HCT116 (cell line): ENCODE data around the gene SLC12A1. TPM values are rescaled to one million over a fixed set of nuclear protein-coding genes. Genes with fewer than 3 reads are reported as not detected.

Experiments used
- ATAC-seq: fragments of 200-7000 bp; cut with Tn5 transposase; 2 replicates; pipeline ENCODE4 v1.9.1; 2020; ENCODE audit warnings: mild to moderate bottlenecking, moderate library complexity
- BruUV-seq: library from RNA; stranded (reverse); fragments of 400-500 nt; replicated peaks from 2 replicates; lab custom pipeline; 2021; lab: Mats Ljungman, UMichigan
- CTCF ChIA-PET: fragments of 300-600 bp; sonication (Branson Sonifier 250); formaldehyde crosslinking; loops from one replicate; lab custom pipeline; 2021; ENCODE audit warnings: antibody characterized with exemption; lab: Charles Lee
- POLR2A ChIA-PET: fragments of 300-600, 350-600 bp; sonication (Branson Sonifier 250); formaldehyde crosslinking; loops from one replicate; lab custom pipeline; 2021; ENCODE audit warnings: antibody characterized with exemption; lab: Charles Lee
- RAD21 ChIA-PET, 2 experiments: fragments of 300-600 bp; sonication (Branson Sonifier 250); formaldehyde crosslinking; loops; one replicate each; lab custom pipeline; 2023; ENCODE audit warnings: low total read pairs in 2 of 2; ENCODE audit not compliant: uncharacterized antibody in 2 of 2, unreplicated experiment in 2 of 2, low non-redundant PET in 1 of 2; lab: Charles Lee
- DNase-seq: peaks from one replicate; pipeline ENCODE4 v3.0.0-alpha.2; 2010; ENCODE audit warnings: low read depth, low spot score
- H2AFZ ChIP-seq: fragments of 200-600 bp; shearing (Covaris generic), sonication (generic); 2 replicates; pipeline ENCODE4 v1.6.1; 2017; ENCODE audit warnings: low read depth, mixed run types, mixed read lengths, antibody characterized with exemption, low read length; ENCODE audit not compliant: poor library complexity, severe bottlenecking
- H3K27ac ChIP-seq: 2 replicates; pipeline ENCODE4 v1.5.1; 2012; ENCODE audit warnings: low read depth, low read length
- H3K27me3 ChIP-seq: fragments of 200-600 bp; sonication (generic); 2 replicates; pipeline ENCODE4 v1.6.1; 2016; ENCODE audit warnings: mixed run types, low read length, mixed read lengths; ENCODE audit not compliant: insufficient read depth
- H3K36me3 ChIP-seq, 2 experiments: fragments of 200-500 bp in 1 of 2; fragments of 200-600 bp in 1 of 2; sonication (Bioruptor generic) in 1 of 2; sonication (generic) in 1 of 2; 2 replicates each; pipeline versions ENCODE4 v1.5.1 to v1.6.1; 2014 to 2016; ENCODE audit warnings: low read length in 2 of 2, inconsistent platforms in 1 of 2, mixed read lengths in 1 of 2, mixed run types in 1 of 2; ENCODE audit not compliant: insufficient read depth in 2 of 2, control insufficient read depth in 1 of 2
- H3K4me1 ChIP-seq, 2 experiments: fragments of 200-600 bp in 1 of 2; sonication (generic) in 1 of 2; 2 replicates each; pipeline versions ENCODE4 v1.5.1 to v1.6.1; 2012 to 2017; ENCODE audit warnings: low read length in 2 of 2, inconsistent platforms in 1 of 2, mild to moderate bottlenecking in 1 of 2, mixed read lengths in 1 of 2, mixed run types in 1 of 2, moderate library complexity in 1 of 2; ENCODE audit not compliant: insufficient read depth in 2 of 2, control insufficient read depth in 1 of 2
- H3K4me2 ChIP-seq: fragments of 200-600 bp; sonication (generic); 2 replicates; pipeline ENCODE4 v1.6.1; 2017; ENCODE audit warnings: mixed run types, low read length, mixed read lengths
- H3K4me3 ChIP-seq, 2 experiments: fragments of 200-600 bp in 1 of 2; sonication (generic) in 1 of 2; replicated peaks in 1 of 2; 2 replicates each; pipeline ENCODE4 v1.5.1; 2011 to 2016; ENCODE audit warnings: low read length in 2 of 2, control low read depth in 1 of 2, low read depth in 1 of 2, mild to moderate bottlenecking in 1 of 2, mixed read lengths in 1 of 2, mixed run types in 1 of 2
- H3K79me2 ChIP-seq: fragments of 200-600 bp; sonication (generic); 2 replicates; pipeline ENCODE4 v1.6.1; 2017; ENCODE audit warnings: mild to moderate bottlenecking, mixed run types, low read length, moderate library complexity, mixed read lengths; ENCODE audit not compliant: insufficient read depth
- H3K9ac ChIP-seq: fragments of 200-600 bp; sonication (generic); 2 replicates; pipeline ENCODE4 v1.6.1; 2016; ENCODE audit warnings: low read length, mixed read lengths
- H3K9me2 ChIP-seq: fragments of 200-600 bp; sonication (generic), shearing (Covaris generic); 2 replicates; pipeline ENCODE4 v1.6.1; 2017; ENCODE audit warnings: mixed run types, mild to moderate bottlenecking, moderate library complexity; ENCODE audit not compliant: insufficient read depth
- H3K9me3 ChIP-seq, 2 experiments: fragments of 200-500 bp in 1 of 2; fragments of 200-600 bp in 1 of 2; sonication (Bioruptor generic) in 1 of 2; sonication (generic) in 1 of 2; 2 replicates each; pipeline ENCODE4 v1.6.1; 2014 to 2017; ENCODE audit warnings: low read length in 2 of 2, mixed read lengths in 2 of 2, inconsistent platforms in 1 of 2, low read depth in 1 of 2, mild to moderate bottlenecking in 1 of 2, mixed run types in 1 of 2, moderate library complexity in 1 of 2; ENCODE audit not compliant: control insufficient read depth in 1 of 2, insufficient read depth in 1 of 2
- H4K20me1 ChIP-seq: fragments of 200-600 bp; sonication (generic), shearing (Covaris generic); 2 replicates; pipeline ENCODE4 v1.6.1; 2017; ENCODE audit warnings: mixed run types, mild to moderate bottlenecking, moderate library complexity; ENCODE audit not compliant: insufficient read depth
- CTCF ChIP-seq, 3 experiments: fragments of 200-600 bp in 1 of 3; sonication (generic) in 1 of 3; IDR thresholded peaks in 2 of 3; conservative IDR thresholded peaks in 1 of 3; 2 replicates each; pipeline ENCODE4 v1.5.1; 2012 to 2017; ENCODE audit warnings: low read depth in 2 of 3, low read length in 2 of 3, antibody characterized with exemption in 1 of 3, borderline replicate concordance in 1 of 3, control low read depth in 1 of 3, mild to moderate bottlenecking in 1 of 3, mixed read lengths in 1 of 3, mixed run types in 1 of 3, moderate library complexity in 1 of 3; ENCODE audit not compliant: insufficient read depth in 1 of 3
- ELF1 ChIP-seq: IDR thresholded peaks from 2 replicates; pipeline ENCODE4 v1.6.1; 2012; ENCODE audit warnings: low read depth, borderline replicate concordance
- MAX ChIP-seq: IDR thresholded peaks from 2 replicates; pipeline ENCODE4 v1.6.1; 2012
- ZBTB33 ChIP-seq: IDR thresholded peaks from 2 replicates; pipeline ENCODE4 v1.6.1; 2011; ENCODE audit warnings: mild to moderate bottlenecking, low read length, moderate library complexity; ENCODE audit not compliant: insufficient replicate concordance; ENCODE audit errors: extremely low read depth
- ZFX ChIP-seq: fragments of 450-650 bp; IDR thresholded peaks from 2 replicates; pipeline ENCODE4 v1.6.1; 2017
- intact Hi-C: fragments of 100-400 bp; cut with micrococcal nuclease; formaldehyde crosslinking; loops from 2 replicates; pipeline ENCODE4 v1.10.0; 2022
- total RNA-seq: library from RNA; stranded (reverse); gene quantifications from one replicate; pipeline ENCODE4 v1.2.1, GENCODE V29; 2021; ENCODE audit not compliant: unreplicated experiment
- TF ChIP-seq, protein P1 (sequence below): IDR thresholded peaks from 2 replicates; pipeline ENCODE4 v1.6.1; 2012; ENCODE audit warnings: low read depth

The SLC12A1 gene
- total RNA-seq, 1 experiment from 2014 or later = not detected

GRCh38 chr15:48202068-48202467 is 4.0 kb upstream of the SLC12A1 start (continued):
- TF ChIP-seq, protein P1, sequence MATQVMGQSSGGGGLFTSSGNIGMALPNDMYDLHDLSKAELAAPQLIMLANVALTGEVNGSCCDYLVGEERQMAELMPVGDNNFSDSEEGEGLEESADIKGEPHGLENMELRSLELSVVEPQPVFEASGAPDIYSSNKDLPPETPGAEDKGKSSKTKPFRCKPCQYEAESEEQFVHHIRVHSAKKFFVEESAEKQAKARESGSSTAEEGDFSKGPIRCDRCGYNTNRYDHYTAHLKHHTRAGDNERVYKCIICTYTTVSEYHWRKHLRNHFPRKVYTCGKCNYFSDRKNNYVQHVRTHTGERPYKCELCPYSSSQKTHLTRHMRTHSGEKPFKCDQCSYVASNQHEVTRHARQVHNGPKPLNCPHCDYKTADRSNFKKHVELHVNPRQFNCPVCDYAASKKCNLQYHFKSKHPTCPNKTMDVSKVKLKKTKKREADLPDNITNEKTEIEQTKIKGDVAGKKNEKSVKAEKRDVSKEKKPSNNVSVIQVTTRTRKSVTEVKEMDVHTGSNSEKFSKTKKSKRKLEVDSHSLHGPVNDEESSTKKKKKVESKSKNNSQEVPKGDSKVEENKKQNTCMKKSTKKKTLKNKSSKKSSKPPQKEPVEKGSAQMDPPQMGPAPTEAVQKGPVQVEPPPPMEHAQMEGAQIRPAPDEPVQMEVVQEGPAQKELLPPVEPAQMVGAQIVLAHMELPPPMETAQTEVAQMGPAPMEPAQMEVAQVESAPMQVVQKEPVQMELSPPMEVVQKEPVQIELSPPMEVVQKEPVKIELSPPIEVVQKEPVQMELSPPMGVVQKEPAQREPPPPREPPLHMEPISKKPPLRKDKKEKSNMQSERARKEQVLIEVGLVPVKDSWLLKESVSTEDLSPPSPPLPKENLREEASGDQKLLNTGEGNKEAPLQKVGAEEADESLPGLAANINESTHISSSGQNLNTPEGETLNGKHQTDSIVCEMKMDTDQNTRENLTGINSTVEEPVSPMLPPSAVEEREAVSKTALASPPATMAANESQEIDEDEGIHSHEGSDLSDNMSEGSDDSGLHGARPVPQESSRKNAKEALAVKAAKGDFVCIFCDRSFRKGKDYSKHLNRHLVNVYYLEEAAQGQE = no peak
- no peak for TF ChIP-seq CTCF (IDR thresholded peaks at IDR 0.05 in 2 of 3, conservative IDR thresholded peaks at IDR 0.05 in 1 of 3; ENCODE audit: borderline replicate concordance in 1 of 3, insufficient read depth in 1 of 3, low read depth in 2 of 3, low read length in 2 of 3)
- TF ChIP-seq ELF1 = no peak
- TF ChIP-seq, all 23 proteins: peak for 0

GRCh38 chr15:48221261-48221660 is 15.2 kb downstream of the SLC12A1 start:
- no peaks in the 10 kb centered on the region for H3K36me3 ChIP-seq
- no peak overlapping the region for H3K27ac ChIP-seq
- no peak overlapping the region for H2AFZ ChIP-seq
- H3K9me3 ChIP-seq = no peaks in the 10 kb centered on the region
- RAD21 ChIA-PET = no interaction called here
- H4K20me1 ChIP-seq = no peaks in the 10 kb centered on the region
- BruUV-seq = no TSS peak
- no peaks in the 10 kb centered on the region for H3K79me2 ChIP-seq
- intact Hi-C loops = no loop called here
- H3K9ac ChIP-seq = no peak overlapping the region
- no peak overlapping the region for H3K4me2 ChIP-seq
- H3K27me3 ChIP-seq = peaks cover 31% of the 10 kb centered on the region
- TF ChIP-seq MAX = no peak
- no peak for TF ChIP-seq ZBTB33
- no peak for TF ChIP-seq ZFX
- H3K9me2 ChIP-seq = no peaks in the 10 kb centered on the region
- H3K4me1 ChIP-seq = no peaks in the 10 kb centered on the region
- H3K4me3 ChIP-seq = no peak overlapping the region
- DNase-seq (no peak), ATAC-seq (no peak)
- CTCF ChIA-PET = no interaction called here
- POLR2A ChIA-PET = no interaction called here
